Activated CD4-positive, alpha-beta memory T cell treated with anti-CD3 and anti-CD28 coated beads, Interleukin-2, amount 10 ng/mL, durations not matched to agents 7 days and 5 days (primary cell): ENCODE measurements around the gene YARS1. TPM values are rescaled to one million over a fixed set of nuclear protein-coding genes. Genes with fewer than 3 reads are reported as not detected.

Experiments used
- CTCF ChIA-PET: fragments of 350-600 bp; sonication (Branson Sonifier 250); formaldehyde crosslinking; loops from one replicate; lab custom pipeline; 2021; ENCODE audit warnings: antibody characterized with exemption, inconsistent platforms; lab: Charles Lee
- POLR2A ChIA-PET: fragments of 350-600 bp; sonication (Branson Sonifier 250); formaldehyde crosslinking; loops from one replicate; lab custom pipeline; 2021; ENCODE audit warnings: antibody characterized with exemption; lab: Charles Lee
- DNase-seq: peaks from one replicate; pipeline ENCODE4 v3.0.0-alpha.2; 2020
- H3K27ac Mint-ChIP-seq: one replicate; pipeline ENCODE4 v1.8.0; 2021; ENCODE audit warnings: mild to moderate bottlenecking, mixed read lengths
- H3K27me3 Mint-ChIP-seq: one replicate; pipeline ENCODE4 v1.8.0; 2021; ENCODE audit warnings: mixed read lengths
- H3K36me3 Mint-ChIP-seq: one replicate; pipeline ENCODE4 v1.8.0; 2021; ENCODE audit warnings: low read depth, mixed read lengths
- H3K4me1 Mint-ChIP-seq: one replicate; pipeline ENCODE4 v1.8.0; 2021; ENCODE audit warnings: mixed read lengths
- H3K4me3 Mint-ChIP-seq: one replicate; pipeline ENCODE4 v1.8.0; 2021; ENCODE audit warnings: mild to moderate bottlenecking, mixed read lengths
- H3K9me3 Mint-ChIP-seq: one replicate; pipeline ENCODE4 v1.8.0; 2021; ENCODE audit warnings: mixed read lengths
- total RNA-seq, 2 experiments: library from RNA; stranded (reverse); gene quantifications; one replicate each; pipeline ENCODE4 v1.2.3, GENCODE V29; 2021

YARS1 gene
- total RNA-seq, 2 experiments from 2014 or later = 204 to 214 TPM

GRCh38 chr1:32848354-32849063 lies 31.4 kb upstream of the YARS1 start:
- ChIA-PET CTCF (no interaction called here), POLR2A (interaction anchor here (1.3 kb wide), 1 partner anchor 198 kb away, joined by 3 read pairs; the partner anchor contains the start of genes RBBP4 and ZBTB8OS)
- Mint-ChIP-seq H3K4me3 (no peak overlapping the region), H3K36me3 (peaks cover 45% of the 10 kb centered on the region), H3K27ac (no peak overlapping the region), H3K27me3 (no peaks in the 10 kb centered on the region), H3K9me3 (no peaks in the 10 kb centered on the region), H3K4me1 (peaks cover 3% of the 10 kb centered on the region)
- DNase-seq = no peak

GRCh38 chr1:32831878-32832277 lies 14.7 kb upstream of the YARS1 start:
- Mint-ChIP-seq H3K4me1 (peaks cover 13% of the 10 kb centered on the region), H3K27me3 (no peaks in the 10 kb centered on the region), H3K9me3 (no peaks in the 10 kb centered on the region), H3K36me3 (peaks cover 74% of the 10 kb centered on the region), H3K4me3 (no peak overlapping the region), H3K27ac (no peak overlapping the region)
- CTCF ChIA-PET = interaction anchor here (1.0 to 1.9 kb wide), 3 partner anchors 9 to 120 kb away, joined by 3 to 5 read pairs (median 4); no protein-coding TSS in a partner anchor
- DNase-seq = no peak
- POLR2A ChIA-PET = interaction anchor here (1.2 kb wide), 2 partner anchors 9 to 15 kb away, joined by 3 to 4 read pairs; no protein-coding TSS in a partner anchor

- no peak overlapping the region for H3K27ac Mint-ChIP-seq
- H3K4me3 Mint-ChIP-seq = no peak overlapping the region
- no peak for DNase-seq
- ChIA-PET POLR2A (interaction anchor here (2.2 kb wide), 1 partner anchor 11 kb away, joined by 7 read pairs; no protein-coding TSS in a partner anchor), CTCF (interaction anchor here (1.7 to 2.7 kb wide), 2 partner anchors 45 to 118 kb away, joined by 4 to 11 read pairs; no protein-coding TSS in a partner anchor)
- peaks cover 78% of the 10 kb centered on the region for H3K36me3 Mint-ChIP-seq
- peaks cover 14% of the 10 kb centered on the region for H3K4me1 Mint-ChIP-seq
- H3K27me3 Mint-ChIP-seq = no peaks in the 10 kb centered on the region
- H3K9me3 Mint-ChIP-seq = no peaks in the 10 kb centered on the region
Measured at GRCh38 chr1:32830092-32830852, 13.1 kb upstream of the YARS1 start.

GRCh38 chr1:32828341-32828740 lies 11.2 kb upstream of the YARS1 start:
- no peak for DNase-seq
- no peaks in the 10 kb centered on the region for H3K27me3 Mint-ChIP-seq
- ChIA-PET CTCF (interaction anchor here (1.2 to 2.7 kb wide), 2 partner anchors 54 to 116 kb away, joined by 4 to 11 read pairs; no protein-coding TSS in a partner anchor), POLR2A (interaction anchor here (0.7 kb wide), 1 partner anchor 18 kb away, joined by 3 read pairs; no protein-coding TSS in a partner anchor)
- peaks cover 78% of the 10 kb centered on the region for H3K36me3 Mint-ChIP-seq
- H3K4me1 Mint-ChIP-seq = peaks cover 14% of the 10 kb centered on the region
- H3K4me3 Mint-ChIP-seq = no peak overlapping the region
- no peaks in the 10 kb centered on the region for H3K9me3 Mint-ChIP-seq
- no peak overlapping the region for H3K27ac Mint-ChIP-seq

- POLR2A ChIA-PET = no interaction called here
- Mint-ChIP-seq H3K4me3 (no peak overlapping the region), H3K27ac (no peak overlapping the region), H3K9me3 (no peaks in the 10 kb centered on the region), H3K4me1 (peaks cover 20% of the 10 kb centered on the region), H3K36me3 (peaks cover 67% of the 10 kb centered on the region), H3K27me3 (no peaks in the 10 kb centered on the region)
- CTCF ChIA-PET = interaction anchor here (1.1 kb wide), 1 partner anchor 47 kb away, joined by 3 read pairs; no protein-coding TSS in a partner anchor
- DNase-seq = no peak
Measured at GRCh38 chr1:32825181-32825580, 8.0 kb upstream of the YARS1 start.

- peak overlapping the region; percentile 89 for H3K27ac Mint-ChIP-seq
- H3K4me3 Mint-ChIP-seq = peak overlapping the region; percentile 93
- ChIA-PET CTCF (no interaction called here), POLR2A (interaction anchor here (0.7 to 5.2 kb wide), 10 partner anchors 11 to 639 kb away, joined by 3 to 47 read pairs (median 4); partner anchors contain the start of genes RBBP4 and ZBTB8OS)
- H3K4me1 Mint-ChIP-seq = peaks cover 40% of the 10 kb centered on the region
- no peaks in the 10 kb centered on the region for H3K9me3 Mint-ChIP-seq
- peaks cover 49% of the 10 kb centered on the region for H3K36me3 Mint-ChIP-seq
- peak; percentile 51 for DNase-seq
- H3K27me3 Mint-ChIP-seq = no peaks in the 10 kb centered on the region
Measured at GRCh38 chr1:32818804-32819541, 1.8 kb upstream of the YARS1 start.

GRCh38 chr1:32817815-32818786 lies 943 bp upstream of the YARS1 start:
- H3K36me3 Mint-ChIP-seq = peaks cover 52% of the 10 kb centered on the region
- CTCF ChIA-PET = interaction anchor here (1.2 kb wide), 1 partner anchor 45 kb away, joined by 4 read pairs; no protein-coding TSS in a partner anchor

GRCh38 chr1:32816676-32817158 lies 441 bp downstream of the YARS1 start:
- Mint-ChIP-seq H3K27me3 (no peaks in the 10 kb centered on the region), H3K36me3 (peaks cover 55% of the 10 kb centered on the region), H3K27ac (peak overlapping the region; percentile 89), H3K9me3 (no peaks in the 10 kb centered on the region), H3K4me1 (peaks cover 57% of the 10 kb centered on the region), H3K4me3 (peak overlapping the region; percentile 93)
- ChIA-PET POLR2A (interaction anchor here (0.8 to 5.2 kb wide), 7 partner anchors 11 to 480 kb away, joined by 3 to 47 read pairs (median 4); partner anchors contain the start of genes MARCKSL1, RBBP4 and ZBTB8OS), CTCF (interaction anchor here (1.2 kb wide), 2 partner anchors 11 to 44 kb away, joined by 3 to 4 read pairs; no protein-coding TSS in a partner anchor)
- DNase-seq = no peak

More at GRCh38 chr1:32817815-32818786, 943 bp upstream of the YARS1 start:
- Mint-ChIP-seq H3K9me3 (no peaks in the 10 kb centered on the region), H3K27ac (peak overlapping the region; percentile 89), H3K4me3 (peak overlapping the region; percentile 93), H3K27me3 (no peaks in the 10 kb centered on the region), H3K4me1 (peaks cover 49% of the 10 kb centered on the region)
- POLR2A ChIA-PET = interaction anchor here (0.6 to 5.2 kb wide), 15 partner anchors 12 to 638 kb away, joined by 3 to 47 read pairs (median 3); partner anchors contain the start of genes RBBP4 and ZBTB8OS
- peak; percentile 54 for DNase-seq

GRCh38 chr1:32813941-32814739 lies 3.0 kb downstream of the YARS1 start:
- Mint-ChIP-seq H3K9me3 (no peaks in the 10 kb centered on the region), H3K4me1 (peaks cover 63% of the 10 kb centered on the region), H3K27me3 (no peaks in the 10 kb centered on the region), H3K36me3 (peaks cover 72% of the 10 kb centered on the region), H3K4me3 (peak overlapping the region; percentile 8), H3K27ac (peak overlapping the region; percentile 2)
- POLR2A ChIA-PET = no interaction called here
- CTCF ChIA-PET = no interaction called here
- no peak for DNase-seq

- Mint-ChIP-seq H3K36me3 (peaks cover 87% of the 10 kb centered on the region), H3K9me3 (no peaks in the 10 kb centered on the region), H3K27me3 (no peaks in the 10 kb centered on the region), H3K4me3 (no peak overlapping the region), H3K4me1 (peaks cover 67% of the 10 kb centered on the region), H3K27ac (no peak overlapping the region)
- ChIA-PET POLR2A (no interaction called here), CTCF (no interaction called here)
- no peak for DNase-seq
Measured at GRCh38 chr1:32811917-32812316, 5.2 kb downstream of the YARS1 start.
